ENCODE results near the gene RPS6KA4.
A peak's percentile ranks its signal among the peaks of the same experiment; 100 is the strongest.

RPS6KA4 gene

DNA sequence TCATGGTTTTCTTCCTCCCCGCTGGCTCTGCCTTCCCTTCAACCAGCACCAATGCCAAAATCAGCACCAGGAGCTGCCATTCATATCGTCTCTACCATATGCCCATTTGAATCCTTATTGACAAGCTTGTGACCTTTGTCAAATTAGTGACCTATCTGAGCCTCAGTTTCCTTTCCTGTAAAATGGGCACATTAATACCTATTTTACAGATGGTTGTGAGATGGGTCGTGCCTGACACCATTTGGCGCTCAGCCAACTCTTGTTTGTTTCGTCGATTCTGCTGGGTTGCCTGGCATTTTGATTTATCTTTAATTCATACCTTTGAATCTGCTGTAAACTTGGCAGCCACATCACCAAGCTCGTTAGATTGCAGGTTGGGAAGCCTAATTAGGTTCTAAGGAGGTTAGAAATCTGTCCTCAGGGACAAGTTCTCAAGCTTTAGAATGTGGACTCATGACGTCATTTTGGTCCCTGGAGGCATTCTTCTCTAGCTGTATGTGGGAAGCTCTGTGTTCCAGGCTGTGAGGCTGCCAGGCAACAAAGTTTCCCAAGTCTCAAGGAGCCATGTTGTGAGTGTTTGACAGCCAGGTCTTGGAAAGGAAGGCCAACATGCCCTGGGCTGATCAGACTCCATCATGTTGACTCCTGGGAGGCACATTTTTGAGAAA, 61.0 kb downstream of the RPS6KA4 start:
- no peak overlapping the region for H3K4me3 ChIP-seq (ENCODE audit: low read length)
- TF ChIP-seq, protein P1, sequence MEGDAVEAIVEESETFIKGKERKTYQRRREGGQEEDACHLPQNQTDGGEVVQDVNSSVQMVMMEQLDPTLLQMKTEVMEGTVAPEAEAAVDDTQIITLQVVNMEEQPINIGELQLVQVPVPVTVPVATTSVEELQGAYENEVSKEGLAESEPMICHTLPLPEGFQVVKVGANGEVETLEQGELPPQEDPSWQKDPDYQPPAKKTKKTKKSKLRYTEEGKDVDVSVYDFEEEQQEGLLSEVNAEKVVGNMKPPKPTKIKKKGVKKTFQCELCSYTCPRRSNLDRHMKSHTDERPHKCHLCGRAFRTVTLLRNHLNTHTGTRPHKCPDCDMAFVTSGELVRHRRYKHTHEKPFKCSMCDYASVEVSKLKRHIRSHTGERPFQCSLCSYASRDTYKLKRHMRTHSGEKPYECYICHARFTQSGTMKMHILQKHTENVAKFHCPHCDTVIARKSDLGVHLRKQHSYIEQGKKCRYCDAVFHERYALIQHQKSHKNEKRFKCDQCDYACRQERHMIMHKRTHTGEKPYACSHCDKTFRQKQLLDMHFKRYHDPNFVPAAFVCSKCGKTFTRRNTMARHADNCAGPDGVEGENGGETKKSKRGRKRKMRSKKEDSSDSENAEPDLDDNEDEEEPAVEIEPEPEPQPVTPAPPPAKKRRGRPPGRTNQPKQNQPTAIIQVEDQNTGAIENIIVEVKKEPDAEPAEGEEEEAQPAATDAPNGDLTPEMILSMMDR (IDR thresholded peaks at IDR 0.05; ENCODE audit: insufficient read depth, low read depth, low read length, missing control alignments) = no peak
- peak; percentile 19 for DNase-seq (ENCODE audit: low read depth)
